ENCODE data around the gene ZEB2.

The ZEB2 gene

GRCh38 chr2:144468823-144469595 lies 50.9 kb downstream of the ZEB2 start:
- DNase-seq, result no peak

- DNase-seq, result no peak
Measured at GRCh38 chr2:144467502-144468137, 52.3 kb downstream of the ZEB2 start.

- no peak for DNase-seq
Measured at GRCh38 chr2:144466637-144467036, 53.3 kb downstream of the ZEB2 start.

GRCh38 chr2:144465749-144466148 lies 54.2 kb downstream of the ZEB2 start:
- DNase-seq, result no peak

- no peak for DNase-seq
Measured at GRCh38 chr2:144464730-144465129, 55.2 kb downstream of the ZEB2 start.

- no peak for DNase-seq
Measured at GRCh38 chr2:144463266-144463665, 56.7 kb downstream of the ZEB2 start.

GRCh38 chr2:144462266-144462665 lies 57.7 kb downstream of the ZEB2 start:
- DNase-seq, result no peak

GRCh38 chr2:144461308-144461766 lies 58.6 kb downstream of the ZEB2 start:
- DNase-seq, result no peak

GRCh38 chr2:144460727-144461307 lies 59.1 kb downstream of the ZEB2 start:
- DNase-seq, result no peak

- DNase-seq, result no peak
Measured at GRCh38 chr2:144459937-144460336, 60.0 kb downstream of the ZEB2 start.

GRCh38 chr2:144459286-144459685 lies 60.6 kb downstream of the ZEB2 start:
- no peak for DNase-seq

- DNase-seq, result no peak
Measured at GRCh38 chr2:144458541-144458940, 61.4 kb downstream of the ZEB2 start.

- DNase-seq, result no peak
Measured at GRCh38 chr2:144456680-144457079, 63.2 kb downstream of the ZEB2 start.

GRCh38 chr2:144455987-144456386 lies 63.9 kb downstream of the ZEB2 start:
- no peak for DNase-seq

GRCh38 chr2:144454466-144455287 lies 65.2 kb downstream of the ZEB2 start:
- DNase-seq, result peak; percentile 36

- DNase-seq, result no peak
Measured at GRCh38 chr2:144453486-144454158, 66.3 kb downstream of the ZEB2 start.

GRCh38 chr2:144452989-144453336 lies 67.0 kb downstream of the ZEB2 start:
- no peak for DNase-seq

GRCh38 chr2:144452169-144452988 lies 67.5 kb downstream of the ZEB2 start:
- no peak for DNase-seq

GRCh38 chr2:144451443-144451842 lies 68.5 kb downstream of the ZEB2 start:
- DNase-seq, result no peak

GRCh38 chr2:144449028-144449406 lies 70.9 kb downstream of the ZEB2 start:
- no peak for DNase-seq

GRCh38 chr2:144448389-144449027 lies 71.4 kb downstream of the ZEB2 start:
- DNase-seq, result no peak
